Astrocyte (in vitro differentiated cells and primary cell): ENCODE data around the gene GPC3.
"Not testable (repeated sequence)": the region's sequence is repeated elsewhere in the genome, so short reads cannot be mapped to it uniquely, and the experiment has no call there.

Source experiments
- CTCF ChIP-seq: IDR thresholded peaks from 2 replicates; pipeline ENCODE4 v1.5.1; 2011; ENCODE audit warnings: low read depth, mild to moderate bottlenecking, inconsistent platforms, low read length, moderate library complexity; ENCODE audit not compliant: insufficient read depth
- EZH2 ChIP-seq: IDR thresholded peaks from 2 replicates; pipeline ENCODE4 v1.6.1; 2012; ENCODE audit warnings: mild to moderate bottlenecking, low read length, inconsistent platforms; ENCODE audit not compliant: insufficient read depth

- not testable (repeated sequence) for TF ChIP-seq EZH2, CTCF
Measured at GRCh38 chrX:133526773-133527172, 458.6 kb downstream of the GPC3 start.
